GM12892 (cell line): ENCODE measurements around the gene MOV10L1.

Experiments
- POLR2A ChIP-seq: IDR thresholded peaks from 2 replicates; pipeline ENCODE4 v1.6.1; 2011; ENCODE audit warnings: low read depth, low read length, control low read depth
- POLR2AphosphoS5 ChIP-seq: IDR thresholded peaks from 2 replicates; pipeline ENCODE4 v1.6.1; 2011; ENCODE audit warnings: low read depth, low read length, control low read depth
- TAF1 ChIP-seq: IDR thresholded peaks from 2 replicates; pipeline ENCODE4 v1.6.1; 2011; ENCODE audit warnings: low read depth, mild to moderate bottlenecking, control low read depth, low read length, borderline replicate concordance

DNA sequence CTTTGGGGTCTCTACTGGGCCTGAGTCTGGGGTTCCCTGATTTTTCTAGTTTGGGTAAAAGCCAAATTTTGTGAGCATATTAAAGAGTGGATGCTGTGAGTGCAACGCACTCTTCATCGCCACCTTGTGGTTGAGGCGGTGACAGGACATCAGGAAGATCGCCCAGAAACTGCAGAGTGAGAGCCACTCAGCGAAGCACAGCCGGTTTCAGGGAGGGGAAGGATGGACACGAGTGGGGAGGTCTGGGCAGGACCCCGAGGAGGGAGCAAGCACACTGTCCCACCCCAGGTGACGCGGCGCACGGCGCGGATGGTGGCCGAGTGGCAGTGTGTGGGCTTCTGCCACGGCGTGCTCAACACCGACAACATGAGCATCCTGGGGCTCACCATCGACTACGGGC lies 120.1 kb downstream of the MOV10L1 start:
- TF ChIP-seq POLR2AphosphoS5 (no peak), POLR2A (no peak), TAF1 (no peak)
